ENCODE results near the gene CHN1. TPM values are rescaled to one million over a fixed set of nuclear protein-coding genes. Genes with fewer than 3 reads are reported as not detected.

CHN1 gene
- total and polyA plus RNA-seq, 12 donors: 6.1 to 26.5 (median 15.7) TPM

- Histone ChIP-seq H3K9me3 (no peaks in the 10 kb centered on the region), H3K27me3 (no peaks in the 10 kb centered on the region), H3K36me3 (no peaks in the 10 kb centered on the region), H3K27ac (no peak overlapping the region), H3K4me3 (no peak overlapping the region), H3K4me1 (peaks cover 0 to 11% (median 0%) of the 10 kb centered on the region in 9 donors)
- no peak for TF ChIP-seq CTCF (IDR thresholded peaks at IDR 0.05)
- intact Hi-C loops (cut with DNase I): loop anchor here in 1 of 10 donors (10.0 kb wide), 1 partner anchor 108 kb away; no protein-coding TSS in a partner anchor
- WGBS, 2 donors: 90% methylated on average over 3 of the region's 3 CpGs
- no peak for ATAC-seq
- no peak for DNase-seq
Observed at GRCh38 chr2:174882416-174882815, 122.8 kb downstream of the CHN1 start.

GRCh38 chr2:174881678-174882077 is 123.5 kb downstream of the CHN1 start:
- no peaks in the 10 kb centered on the region for H3K27me3 ChIP-seq
- TF ChIP-seq CTCF (IDR thresholded peaks at IDR 0.05): no peak
- peaks cover 0 to 11% (median 0%) of the 10 kb centered on the region in 9 donors for H3K4me1 ChIP-seq
- DNase-seq: no peak
- no peaks in the 10 kb centered on the region for H3K36me3 ChIP-seq
- intact Hi-C loops (cut with DNase I): loop anchor here in 1 of 10 donors (10.0 kb wide), 1 partner anchor 107 kb away; no protein-coding TSS in a partner anchor
- H3K4me3 ChIP-seq: no peak overlapping the region
- H3K27ac ChIP-seq: no peak overlapping the region
- 73 to 76% methylated on average over 2 of the region's 2 CpGs for WGBS, 2 donors
- no peaks in the 10 kb centered on the region for H3K9me3 ChIP-seq
- ATAC-seq: no peak

- Histone ChIP-seq H3K27ac (no peak overlapping the region), H3K9me3 (no peaks in the 10 kb centered on the region), H3K36me3 (no peaks in the 10 kb centered on the region), H3K4me1 (peaks cover 0 to 13% (median 3%) of the 10 kb centered on the region in 9 donors), H3K27me3 (no peaks in the 10 kb centered on the region), H3K4me3 (peak overlapping the region in 8 of 10 donors; percentile 2 to 40 (median 34))
- TF ChIP-seq CTCF (IDR thresholded peaks at IDR 0.05): no peak
- peak in 1 of 8 donors; percentile 54 for ATAC-seq
- peak in 1 of 2 donors; percentile 20 for DNase-seq
- WGBS, 2 donors: 31 to 46% methylated on average over 4 of the region's 4 CpGs
- intact Hi-C loops (cut with DNase I): loop anchor here in 1 of 10 donors (10.0 kb wide), 1 partner anchor 86 kb away; no protein-coding TSS in a partner anchor
Observed at GRCh38 chr2:174878537-174879147, 126.5 kb downstream of the CHN1 start.

GRCh38 chr2:174877751-174878150 is 127.4 kb downstream of the CHN1 start:
- no peak for DNase-seq
- TF ChIP-seq CTCF (IDR thresholded peaks at IDR 0.05): no peak
- H3K4me3 ChIP-seq: no peak overlapping the region
- no peak for ATAC-seq
- WGBS, 2 donors: 96 to 97% methylated on average over 5 of the region's 5 CpGs
- H3K9me3 ChIP-seq: no peaks in the 10 kb centered on the region
- intact Hi-C loops (cut with DNase I): loop anchor here in 1 of 10 donors (10.0 kb wide), 1 partner anchor 87 kb away; no protein-coding TSS in a partner anchor
- H3K27me3 ChIP-seq: no peaks in the 10 kb centered on the region
- no peak overlapping the region for H3K27ac ChIP-seq
- H3K4me1 ChIP-seq: peaks cover 0 to 19% (median 3%) of the 10 kb centered on the region in 9 donors
- no peaks in the 10 kb centered on the region for H3K36me3 ChIP-seq
